NCI-H2196 treated with DMSO at 0.1 percent for 48 hours (cell line): ENCODE data around the gene NGEF.
"Not testable (repeated sequence)": the region's sequence is repeated elsewhere in the genome, so short reads cannot be mapped to it uniquely, and the experiment has no call there.

ENCODE experiments used
- DNase-seq: peaks from one replicate; lab custom pipeline; 2025; ENCODE audit not compliant: unreplicated experiment; lab: John Stamatoyannopoulos, UW

NGEF gene

GRCh38 chr2:233013027-233013461 lies at the start of gene NGEF:
Gene NGEF (minus strand): TSS chr2:233013256. CDS start chr2:232974890, 38,366 bp downstream.
- DNase-seq, result no peak

GRCh38 chr2:233062451-233062850 lies 49.4 kb upstream of the NGEF start:
- no peak for DNase-seq

GRCh38 chr2:233061591-233062450 lies 48.8 kb upstream of the NGEF start:
- no peak for DNase-seq

- no peak for DNase-seq
These were observed 48.0 kb upstream of the NGEF start for GRCh38 chr2:233060980-233061590.

GRCh38 chr2:233060501-233060979 lies 47.5 kb upstream of the NGEF start:
- DNase-seq, result no peak

- DNase-seq, result no peak
These were observed 46.9 kb upstream of the NGEF start, which contains the start of gene INPP5D for GRCh38 chr2:233059797-233060500. Gene INPP5D (plus strand): TSS chr2:233060342. CDS start chr2:233060479, 137 bp downstream.

- DNase-seq, result no peak
These were observed 46.4 kb upstream of the NGEF start for GRCh38 chr2:233059547-233059796.

GRCh38 chr2:233058717-233059546 lies 45.9 kb upstream of the NGEF start:
- DNase-seq, result no peak

- DNase-seq, result no peak
These were observed 44.0 kb upstream of the NGEF start for GRCh38 chr2:233056961-233057605.

- no peak for DNase-seq
These were observed 42.3 kb upstream of the NGEF start for GRCh38 chr2:233055362-233055761.

- no peak for DNase-seq
These were observed 41.1 kb upstream of the NGEF start for GRCh38 chr2:233053928-233054784.

- not testable (repeated sequence) for DNase-seq
These were observed 39.5 kb upstream of the NGEF start for GRCh38 chr2:233052517-233052916.

- DNase-seq, result no peak
These were observed 38.4 kb upstream of the NGEF start for GRCh38 chr2:233051241-233052149.

GRCh38 chr2:233049194-233049761 lies 36.2 kb upstream of the NGEF start:
- DNase-seq, result no peak

GRCh38 chr2:233048569-233049193 lies 35.6 kb upstream of the NGEF start:
- no peak for DNase-seq

- DNase-seq, result no peak
These were observed 34.6 kb upstream of the NGEF start for GRCh38 chr2:233047667-233048066.

- DNase-seq, result no peak
These were observed 34.1 kb upstream of the NGEF start for GRCh38 chr2:233047206-233047605.
